SW480 (cell line): ENCODE measurements around the gene SLC39A3.
A peak's percentile ranks its signal among the peaks of the same experiment; 100 is the strongest.

Source experiments
- DNase-seq: peaks from one replicate; pipeline ENCODE4 v3.0.0-alpha.2; 2016; ENCODE audit warnings: low spot score

SLC39A3 gene

DNA sequence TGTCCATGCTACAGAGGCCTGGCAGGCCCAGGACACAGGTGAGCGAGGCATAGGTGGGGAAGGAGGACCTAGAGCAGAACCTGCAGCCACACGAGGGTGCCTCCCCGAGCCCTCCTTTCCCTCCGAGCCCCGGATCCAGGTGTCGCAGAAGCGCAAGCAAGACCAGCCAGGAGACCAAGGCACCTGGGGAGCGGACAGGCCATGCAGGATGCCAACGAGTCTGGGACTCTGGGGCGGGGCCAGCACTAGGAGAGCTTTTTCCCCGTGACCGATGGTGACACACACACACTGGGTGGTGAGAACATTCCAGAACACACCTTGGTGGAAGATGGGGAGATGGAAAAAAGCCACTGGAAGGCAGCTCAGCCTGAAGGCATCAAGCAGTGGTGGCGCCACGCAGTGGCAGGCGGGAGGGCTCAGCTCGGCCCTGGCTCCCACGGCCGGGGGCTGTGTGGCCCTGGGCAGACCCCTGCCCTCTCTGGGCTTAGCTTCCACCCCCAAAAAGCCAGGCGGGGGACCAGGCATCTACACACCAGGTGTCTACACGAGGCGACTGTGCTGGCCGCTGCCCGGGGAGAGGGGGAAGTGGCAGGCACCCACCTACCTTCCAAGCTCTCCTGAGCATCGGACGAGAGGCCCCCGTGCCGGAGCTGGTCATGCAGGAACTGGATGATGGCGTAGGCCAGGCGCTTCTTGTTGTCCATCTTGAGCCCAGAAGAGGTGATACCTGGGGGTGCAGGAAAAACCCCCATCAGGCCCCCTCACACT lies 28.7 kb upstream of the SLC39A3 start:
- no peak for DNase-seq

DNA sequence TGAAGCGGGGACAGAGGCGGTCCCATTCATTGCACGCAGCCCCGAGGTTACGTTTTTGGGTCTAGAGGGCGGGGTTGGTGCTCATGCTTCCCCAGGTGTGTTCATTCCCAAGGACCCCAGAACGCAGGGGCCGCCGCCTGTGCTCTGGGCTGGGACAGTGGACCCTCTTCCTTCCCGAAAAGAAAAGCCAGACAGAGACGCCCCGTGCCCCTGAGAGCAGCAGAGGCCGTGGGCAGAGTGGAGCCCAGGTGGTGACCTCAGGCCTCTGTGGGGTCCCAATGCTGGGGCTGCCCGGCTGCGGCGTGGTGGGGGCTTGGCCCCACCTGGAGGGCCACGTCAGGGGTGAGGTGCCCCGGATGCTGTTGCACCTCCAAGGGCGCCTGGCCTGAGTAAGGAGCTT lies 27.9 kb upstream of the SLC39A3 start:
- no peak for DNase-seq

DNA sequence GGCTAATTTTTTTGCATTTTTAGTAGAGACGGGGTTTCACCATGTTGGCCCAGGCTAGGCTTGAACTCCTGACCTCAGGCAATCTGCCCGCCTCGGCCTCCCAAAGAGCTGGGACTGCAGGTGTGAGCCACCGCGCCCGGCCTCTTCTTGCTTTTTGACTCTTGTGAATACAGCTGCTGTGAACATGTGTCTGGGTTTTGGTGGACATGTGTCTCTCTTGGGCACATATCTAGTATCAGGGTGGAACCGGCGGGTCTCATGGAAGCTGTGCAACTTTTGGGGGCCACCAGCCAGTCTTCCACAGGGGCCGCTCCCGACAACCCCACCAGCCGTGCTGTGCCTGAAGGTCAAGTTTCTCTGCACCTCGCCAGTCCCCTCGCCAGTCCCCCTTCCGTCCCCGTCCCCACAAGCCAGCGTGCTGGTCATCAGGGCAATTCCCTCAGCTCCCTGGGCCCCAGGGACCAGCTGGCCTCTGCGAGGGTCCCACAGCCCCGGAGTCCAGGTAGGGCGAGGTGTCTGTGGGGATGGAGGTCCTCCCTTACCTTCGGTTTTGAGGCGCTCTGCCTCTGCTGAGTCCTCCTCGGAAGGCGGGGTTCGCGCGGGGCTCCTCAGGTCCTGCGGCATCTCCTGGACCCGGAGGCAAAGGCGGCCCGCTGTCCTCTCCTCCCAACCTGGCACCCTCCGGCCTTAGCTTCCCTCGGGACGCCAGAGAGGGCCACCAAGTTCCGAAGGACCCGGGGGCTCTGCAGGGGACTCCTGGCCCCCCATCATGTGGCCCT lies 27.0 kb upstream of the SLC39A3 start:
- DNase-seq = no peak

DNA sequence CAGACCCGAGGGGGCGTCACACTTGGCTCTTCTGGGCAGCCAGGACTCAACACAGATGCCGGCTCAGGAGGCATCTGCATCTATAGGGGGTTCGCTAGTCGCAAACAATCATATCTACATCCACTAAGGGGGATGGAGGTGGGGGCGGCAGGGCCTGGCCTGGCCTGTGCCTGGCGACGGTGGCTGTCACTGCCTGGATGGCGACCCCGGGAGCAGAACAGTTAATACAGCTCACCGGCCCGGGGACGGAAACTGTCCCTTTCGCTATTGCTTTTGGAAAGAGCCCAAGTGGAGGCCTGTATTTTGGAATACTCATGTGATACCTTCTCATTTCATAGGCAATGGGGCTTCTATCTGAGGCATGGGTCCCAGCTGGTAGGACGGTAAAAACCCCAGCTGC lies 25.6 kb upstream of the SLC39A3 start:
- no peak for DNase-seq

- no peak for DNase-seq
These were observed 25.1 kb upstream of the SLC39A3 start for GRCh38 chr19:2764945-2765344.

GRCh38 chr19:2763687-2764086 lies 23.9 kb upstream of the SLC39A3 start:
- DNase-seq = no peak

DNA sequence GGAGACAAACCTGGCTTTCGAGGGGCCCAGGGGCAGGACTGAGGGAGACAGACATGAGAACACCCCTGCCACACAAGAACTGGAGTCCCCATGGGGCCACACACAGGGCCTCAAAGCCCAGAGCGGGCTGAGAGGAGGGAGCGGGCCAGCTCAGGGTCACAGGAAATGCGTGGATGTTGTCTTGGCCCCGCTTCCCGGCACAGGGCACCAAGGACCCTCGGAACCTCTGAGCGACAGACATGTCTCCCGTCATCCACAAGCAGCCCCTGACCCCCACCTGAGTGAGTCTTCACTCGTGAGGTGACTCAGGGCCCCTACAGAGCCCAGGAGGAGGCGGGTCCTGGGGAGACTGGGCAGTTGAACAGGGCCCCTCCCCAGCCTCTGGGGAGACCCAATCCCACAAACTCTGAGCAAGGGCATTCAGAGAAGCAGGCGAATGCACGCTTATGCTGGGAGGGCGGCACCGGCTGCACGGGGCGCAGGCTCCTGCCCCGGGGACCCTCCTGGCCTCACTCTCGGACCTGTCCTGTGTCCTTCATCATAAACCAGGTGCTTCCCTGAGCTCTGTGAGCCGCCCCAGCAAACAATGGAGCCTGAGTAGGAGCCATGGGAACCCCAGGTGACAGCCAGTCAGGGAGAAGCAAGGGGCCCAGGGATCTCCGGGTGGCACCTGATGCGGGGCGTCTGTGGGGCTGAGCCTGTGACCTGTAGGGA lies 23.1 kb upstream of the SLC39A3 start:
- no peak for DNase-seq

- DNase-seq = no peak
These were observed 22.3 kb upstream of the SLC39A3 start for GRCh38 chr19:2761876-2762782.

DNA sequence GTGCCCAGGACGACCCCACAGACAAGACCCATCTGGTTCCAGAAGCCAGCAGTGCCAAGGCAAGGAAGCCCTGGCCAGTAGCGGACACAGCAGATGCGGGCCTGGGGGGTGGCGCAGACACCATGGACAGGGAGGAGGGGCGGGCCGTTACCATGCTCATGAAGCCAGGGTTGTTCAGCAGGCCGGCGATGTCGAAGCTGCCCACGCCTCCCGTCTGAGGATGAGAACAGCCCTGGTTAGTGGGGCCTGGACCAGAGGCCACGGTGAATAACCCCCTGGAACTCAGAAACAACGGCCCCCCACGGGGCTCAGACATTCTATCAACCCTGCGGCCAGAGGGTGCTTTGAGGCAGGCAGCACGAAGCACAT lies 21.5 kb upstream of the SLC39A3 start:
- DNase-seq = no peak

DNA sequence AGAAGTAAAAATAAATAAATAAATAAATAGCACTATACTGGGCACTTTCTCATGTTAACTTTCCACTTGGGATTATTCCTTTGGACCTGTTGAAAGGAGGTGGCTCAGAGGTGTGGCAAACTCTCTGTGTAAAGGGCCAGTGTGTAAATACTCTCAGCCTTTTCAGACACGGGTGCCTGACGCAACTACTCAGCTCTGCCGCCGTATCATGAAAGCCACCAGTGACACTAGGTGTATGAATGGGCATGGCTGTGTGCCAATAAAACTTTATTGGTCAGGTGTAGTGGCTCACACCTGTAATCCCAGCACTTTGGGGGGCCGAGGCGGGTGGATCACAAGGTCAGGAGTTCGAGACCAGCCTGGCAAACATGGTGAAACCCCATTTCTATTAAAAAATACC lies 20.1 kb upstream of the SLC39A3 start:
- DNase-seq = no peak

DNA sequence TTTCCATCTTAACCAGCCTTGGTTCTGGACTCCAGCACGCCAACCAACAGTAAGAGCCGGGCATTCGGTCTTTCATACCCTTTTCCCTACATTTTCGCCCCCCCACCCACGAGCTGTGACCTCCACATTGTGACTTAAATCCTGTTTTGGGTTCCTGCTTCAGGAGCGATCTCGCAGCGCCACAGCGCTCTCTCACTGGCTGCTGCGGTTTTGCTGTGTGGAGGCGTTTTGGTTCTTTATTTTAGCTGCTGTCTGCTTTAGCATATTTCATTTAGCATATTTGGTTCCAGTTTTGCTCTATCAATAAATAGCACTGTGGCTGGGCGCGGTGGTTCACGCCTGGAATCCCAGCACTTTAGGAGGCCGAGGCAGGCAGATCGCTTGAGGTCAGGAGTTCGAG lies 19.5 kb upstream of the SLC39A3 start:
- no peak for DNase-seq

DNA sequence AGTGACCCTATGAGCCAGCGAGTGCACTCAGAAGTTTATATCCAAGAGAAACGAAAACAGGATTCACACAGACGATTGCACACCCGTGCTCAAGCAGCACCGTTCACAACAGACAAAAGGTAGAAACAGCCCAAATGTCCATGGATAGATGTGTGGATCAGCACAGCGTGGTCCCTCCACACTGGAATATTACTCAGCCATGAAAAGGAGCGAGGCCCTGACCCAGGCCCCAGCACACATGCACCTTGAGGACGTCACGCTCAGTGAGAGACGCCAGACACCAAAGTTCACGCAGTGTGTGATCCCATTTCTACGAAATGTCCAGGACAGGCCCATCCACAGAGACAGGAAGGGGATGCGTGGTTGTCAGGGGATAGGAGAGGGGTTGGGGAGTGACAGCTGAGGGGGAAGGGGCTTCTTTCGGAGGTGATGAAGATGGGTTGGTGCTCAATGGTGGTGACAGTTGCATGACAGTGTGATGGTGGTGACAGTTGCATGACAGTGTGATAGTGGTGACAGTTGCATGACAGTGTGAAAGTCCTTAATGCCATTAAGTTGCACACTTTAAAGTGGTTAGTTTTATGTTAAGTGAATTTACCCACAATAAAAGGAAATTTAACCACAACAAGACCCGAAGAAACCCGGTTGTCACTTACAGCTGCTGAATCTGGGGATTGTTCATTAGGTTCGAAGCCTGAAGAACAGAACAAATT lies 18.9 kb upstream of the SLC39A3 start:
- peak; percentile 48 for DNase-seq

DNA sequence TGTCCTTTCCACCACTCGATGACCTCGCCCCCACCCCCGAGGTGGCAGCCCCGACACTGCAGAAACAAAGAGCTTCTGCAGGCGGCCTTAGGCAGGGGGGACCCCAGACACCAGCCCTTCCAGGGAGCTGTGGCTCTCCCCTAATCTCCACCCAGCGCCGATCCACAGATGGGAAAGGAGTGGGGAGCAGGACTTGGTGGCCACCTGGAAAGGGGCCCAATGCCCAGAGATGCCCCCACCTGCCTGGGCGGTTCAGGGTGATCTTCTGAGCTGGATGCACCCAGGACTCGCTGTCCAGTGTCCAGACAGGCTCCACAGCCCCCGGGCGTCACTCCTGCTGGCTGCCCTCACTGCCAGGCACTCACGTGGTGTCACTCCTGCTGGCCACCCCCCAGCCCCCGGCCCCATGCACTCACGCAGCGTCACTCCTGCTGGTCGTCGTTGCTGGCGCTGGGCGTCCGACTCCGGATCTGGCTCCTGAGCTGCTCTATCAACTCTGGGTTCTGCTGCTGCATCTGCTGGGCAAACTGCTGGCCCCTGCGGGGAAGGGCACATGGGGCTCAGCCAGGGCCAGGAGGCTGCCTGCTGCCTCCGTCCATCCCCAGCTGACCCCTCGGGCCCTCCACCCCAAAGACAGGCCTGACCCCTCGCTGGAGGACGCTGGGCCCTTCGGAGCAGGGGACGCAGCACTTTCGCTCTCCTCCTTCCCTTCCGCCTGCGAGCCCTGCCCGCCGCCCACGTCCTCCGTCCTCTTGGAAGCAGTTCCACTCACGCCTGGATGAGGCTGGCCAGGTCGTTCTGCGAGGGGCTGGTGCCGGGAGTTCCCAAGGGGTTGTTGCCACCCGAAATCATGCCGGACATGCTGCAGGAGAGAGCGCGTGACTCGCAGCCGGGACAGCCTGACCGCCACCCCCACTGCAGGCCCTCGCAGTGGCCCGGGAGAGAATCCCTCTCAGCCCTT lies 17.4 kb upstream of the SLC39A3 start:
- DNase-seq = no peak

DNA sequence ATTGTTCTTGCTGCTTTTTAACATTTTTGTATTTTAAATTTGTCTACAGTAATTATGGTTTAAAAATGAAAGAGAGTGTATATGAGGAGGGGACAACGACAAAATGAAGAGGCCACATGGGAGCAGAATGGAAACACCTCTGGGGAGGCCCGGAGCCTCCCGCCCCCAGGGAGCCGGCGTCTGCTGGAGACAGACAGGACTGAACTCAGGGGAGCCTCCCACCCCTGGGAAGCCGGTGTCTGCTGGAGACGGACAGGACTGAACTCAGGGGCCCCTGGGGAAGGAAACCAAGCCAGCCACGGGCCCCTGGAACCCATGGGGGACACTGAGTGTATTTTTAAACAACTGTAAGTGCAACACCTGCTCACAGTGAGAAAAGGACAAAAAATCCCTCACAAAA lies 16.7 kb upstream of the SLC39A3 start:
- no peak for DNase-seq

- DNase-seq = no peak
These were observed 16.0 kb upstream of the SLC39A3 start for GRCh38 chr19:2755811-2756210.

- no peak for DNase-seq
These were observed 15.6 kb upstream of the SLC39A3 start for GRCh38 chr19:2755448-2755705.

GRCh38 chr19:2754659-2755447 lies 15.0 kb upstream of the SLC39A3 start:
- no peak for DNase-seq

DNA sequence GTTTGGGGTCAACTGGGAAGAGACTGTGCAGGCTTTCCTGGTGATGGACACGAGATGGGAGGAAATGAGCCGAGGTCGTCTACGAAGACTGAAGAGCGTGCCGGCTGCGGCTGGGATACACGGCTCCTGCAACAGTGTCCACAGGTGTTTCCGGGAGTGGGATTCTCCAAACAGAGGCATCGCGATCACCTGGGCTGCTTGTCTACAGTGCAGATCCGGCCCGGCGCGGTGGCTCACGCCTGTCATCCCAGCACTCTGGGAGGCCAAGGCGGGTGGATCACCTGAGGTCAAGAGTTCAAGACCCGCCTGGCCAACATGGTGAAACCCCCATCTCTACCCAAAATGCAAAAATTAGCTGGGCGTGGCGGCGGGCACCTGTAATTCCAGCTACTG lies 11.6 kb upstream of the SLC39A3 start:
- no peak for DNase-seq

GRCh38 chr19:2750808-2751437 lies 11.1 kb upstream of the SLC39A3 start:
- DNase-seq = no peak
